GM23248 (cell line): ENCODE data around the gene MMS19.

Experiments used
- EZH2 ChIP-seq: fragments of 200-600 bp; sonication (generic); IDR thresholded peaks from 2 replicates; pipeline ENCODE4 v1.6.1; 2018; ENCODE audit warnings: antibody characterized with exemption, mild to moderate bottlenecking; ENCODE audit not compliant: insufficient read depth, poor library complexity, severe bottlenecking
- EZH2phosphoT487 ChIP-seq: fragments of 200-600 bp; sonication (generic); IDR thresholded peaks from 2 replicates; pipeline ENCODE4 v1.6.1; 2018; ENCODE audit warnings: antibody characterized with exemption, moderate library complexity, mild to moderate bottlenecking, low read depth; ENCODE audit not compliant: insufficient read depth

- TF ChIP-seq EZH2 (no peak), EZH2phosphoT487 (no peak)
Observed at GRCh38 chr10:97512993-97513392, 14.8 kb upstream of the MMS19 start.
